ENCODE data around the gene FNDC3A.
"Not testable (repeated sequence)": the region's sequence is repeated elsewhere in the genome, so short reads cannot be mapped to it uniquely, and the experiment has no call there.

- not testable (repeated sequence) for TF ChIP-seq CTCF, POLR2A (IDR thresholded peaks at IDR 0.05)
Observed at GRCh38 chr13:49070021-49070420, 94.3 kb downstream of the FNDC3A start.

Data from prostate gland (tissue), 2 donors.